Mucosa of descending colon (tissue), 3 donors: ENCODE results near the gene USF3. TPM values are rescaled to one million over a fixed set of nuclear protein-coding genes. Genes with fewer than 3 reads are reported as not detected.
A peak's percentile ranks its signal among the peaks of the same experiment; 100 is the strongest.

ENCODE experiments used
- ATAC-seq: fragments of 200-7000 bp; cut with Tn5 transposase; one replicate; pipeline ENCODE4 v1.9.1; 2020; ENCODE audit warnings: mild to moderate bottlenecking, moderate library complexity
- DNase-seq, 3 donors: peaks; one replicate each; pipeline ENCODE4 v3.0.0-alpha.2; 2020
- H3K36me3 ChIP-seq: fragments of 200-600 bp; one replicate; pipeline ENCODE4 v1.8.0; 2021; ENCODE audit warnings: low read depth, mild to moderate bottlenecking
- H3K4me1 ChIP-seq: fragments of 200-600 bp; one replicate; pipeline ENCODE4 v1.8.0; 2021; ENCODE audit warnings: low read depth, mild to moderate bottlenecking
- H3K4me3 ChIP-seq: fragments of 200-600 bp; one replicate; pipeline ENCODE4 v1.8.0; 2021; ENCODE audit warnings: mild to moderate bottlenecking
- H3K9me3 ChIP-seq: fragments of 200-600 bp; one replicate; pipeline ENCODE4 v1.8.0; 2021; ENCODE audit warnings: mild to moderate bottlenecking
- intact Hi-C, 2 donors: fragments of 100-400 bp; cut with DNase I in 1 of 2; cut with micrococcal nuclease in 1 of 2; formaldehyde crosslinking; loops; one replicate each; pipeline versions ENCODE4 v1.11.0 to v1.11.1; 2022; cut with DNase I, micrococcal nuclease
- total RNA-seq, 3 donors: library from RNA; stranded (reverse); fragmentation: NEBNext Ultra II Directional in 2 of 3; extraction: Animal tissue kit (Norgen Biotek cat#: 25700) in 2 of 3; gene quantifications; one replicate each; pipeline versions ENCODE4 v1.2.1 to v1.2.4, GENCODE V29; 2021 to 2023
- TF ChIP-seq, protein P1 (sequence below): fragments of 200-600 bp; IDR thresholded peaks from one replicate; pipeline ENCODE4 v1.8.0; 2022; ENCODE audit warnings: antibody characterized with exemption, mild to moderate bottlenecking
- donor health status: DM: no; HTN: no; CAD: no; lungs with moderate emphysema.
- donor health status: DM: no; HTN: no; CAD: no.
- donor health status: DM: no; HTN: yes; CAD: no.

The USF3 gene
- total RNA-seq, 3 donors from 2014 or later, result 24.5 to 31.4 (median 26.7) TPM

DNA sequence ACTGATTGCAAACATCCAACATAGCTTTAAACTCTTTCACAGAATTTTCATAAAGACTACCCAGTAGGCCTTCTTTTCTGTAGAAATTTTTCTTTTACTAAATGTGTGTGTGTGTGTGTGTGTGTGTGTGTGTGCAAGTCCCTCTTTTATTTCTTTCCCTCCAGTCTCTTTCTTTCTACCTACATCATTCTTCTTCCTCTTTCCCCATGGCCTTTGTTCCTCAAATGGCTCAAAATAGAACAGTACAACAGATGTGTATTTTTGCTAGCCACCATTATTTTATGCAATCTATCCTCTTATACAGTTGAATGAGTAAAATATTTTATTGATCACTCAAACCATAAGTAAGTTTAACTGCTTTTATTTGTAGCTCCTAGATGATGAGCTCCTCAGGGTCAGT, 76.4 kb downstream of the USF3 start:
- TF ChIP-seq, protein P1, sequence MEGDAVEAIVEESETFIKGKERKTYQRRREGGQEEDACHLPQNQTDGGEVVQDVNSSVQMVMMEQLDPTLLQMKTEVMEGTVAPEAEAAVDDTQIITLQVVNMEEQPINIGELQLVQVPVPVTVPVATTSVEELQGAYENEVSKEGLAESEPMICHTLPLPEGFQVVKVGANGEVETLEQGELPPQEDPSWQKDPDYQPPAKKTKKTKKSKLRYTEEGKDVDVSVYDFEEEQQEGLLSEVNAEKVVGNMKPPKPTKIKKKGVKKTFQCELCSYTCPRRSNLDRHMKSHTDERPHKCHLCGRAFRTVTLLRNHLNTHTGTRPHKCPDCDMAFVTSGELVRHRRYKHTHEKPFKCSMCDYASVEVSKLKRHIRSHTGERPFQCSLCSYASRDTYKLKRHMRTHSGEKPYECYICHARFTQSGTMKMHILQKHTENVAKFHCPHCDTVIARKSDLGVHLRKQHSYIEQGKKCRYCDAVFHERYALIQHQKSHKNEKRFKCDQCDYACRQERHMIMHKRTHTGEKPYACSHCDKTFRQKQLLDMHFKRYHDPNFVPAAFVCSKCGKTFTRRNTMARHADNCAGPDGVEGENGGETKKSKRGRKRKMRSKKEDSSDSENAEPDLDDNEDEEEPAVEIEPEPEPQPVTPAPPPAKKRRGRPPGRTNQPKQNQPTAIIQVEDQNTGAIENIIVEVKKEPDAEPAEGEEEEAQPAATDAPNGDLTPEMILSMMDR, result no peak
- H3K4me1 ChIP-seq, result no peaks in the 10 kb centered on the region
- no peaks in the 10 kb centered on the region for H3K9me3 ChIP-seq
- H3K4me3 ChIP-seq, result no peak overlapping the region
- H3K36me3 ChIP-seq, result no peaks in the 10 kb centered on the region
- DNase-seq (no peak), ATAC-seq (no peak)
- intact Hi-C loops, result no loop called here

DNA sequence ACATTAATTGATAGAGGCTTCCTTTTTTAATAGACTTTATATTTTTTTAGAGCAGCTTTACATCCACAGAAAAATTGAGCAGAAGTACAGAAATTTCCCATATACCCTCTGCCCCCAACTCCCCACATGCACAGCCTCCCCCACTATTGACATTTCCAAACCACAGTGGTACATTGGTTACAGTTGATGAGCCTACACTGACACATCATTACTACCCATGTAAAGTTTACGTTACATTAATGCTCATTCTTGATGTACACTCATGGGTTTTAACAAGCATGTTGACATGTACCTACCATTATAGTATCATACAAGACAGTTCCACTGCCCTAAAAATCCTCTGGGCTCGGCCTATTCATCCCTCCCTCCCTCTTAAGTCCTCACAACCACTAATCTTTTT, 78.7 kb downstream of the USF3 start:
- TF ChIP-seq, protein P1, result no peak
- DNase-seq (no peak), ATAC-seq (no peak)
- Histone ChIP-seq H3K4me1 (no peaks in the 10 kb centered on the region), H3K4me3 (no peak overlapping the region), H3K36me3 (no peaks in the 10 kb centered on the region), H3K9me3 (no peaks in the 10 kb centered on the region)
- intact Hi-C loops, result no loop called here

DNA sequence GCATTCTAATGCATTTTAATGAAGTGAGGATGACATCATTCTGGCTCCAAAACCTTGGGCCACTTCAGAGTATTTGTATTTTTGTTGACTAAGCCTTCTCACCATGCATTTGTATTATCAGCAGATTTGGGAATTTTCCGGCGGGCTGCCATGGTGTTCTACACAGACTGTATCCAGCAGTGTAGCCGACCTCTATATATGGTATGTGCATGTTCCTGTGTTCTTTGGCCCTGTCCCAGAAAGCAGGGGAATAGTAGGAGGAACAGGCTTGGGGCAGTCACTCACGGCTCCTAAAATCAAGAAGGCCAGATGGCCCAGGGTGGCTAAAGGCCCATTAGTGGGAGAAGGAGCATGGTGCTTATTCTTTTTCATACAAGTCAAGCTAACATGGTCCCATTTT, 80.5 kb downstream of the USF3 start:
- Histone ChIP-seq H3K36me3 (no peaks in the 10 kb centered on the region), H3K9me3 (no peaks in the 10 kb centered on the region), H3K4me1 (no peaks in the 10 kb centered on the region), H3K4me3 (no peak overlapping the region)
- ATAC-seq, result no peak
- DNase-seq, result no peak
- TF ChIP-seq, protein P1, result no peak
- intact Hi-C loops, result no loop called here

DNA sequence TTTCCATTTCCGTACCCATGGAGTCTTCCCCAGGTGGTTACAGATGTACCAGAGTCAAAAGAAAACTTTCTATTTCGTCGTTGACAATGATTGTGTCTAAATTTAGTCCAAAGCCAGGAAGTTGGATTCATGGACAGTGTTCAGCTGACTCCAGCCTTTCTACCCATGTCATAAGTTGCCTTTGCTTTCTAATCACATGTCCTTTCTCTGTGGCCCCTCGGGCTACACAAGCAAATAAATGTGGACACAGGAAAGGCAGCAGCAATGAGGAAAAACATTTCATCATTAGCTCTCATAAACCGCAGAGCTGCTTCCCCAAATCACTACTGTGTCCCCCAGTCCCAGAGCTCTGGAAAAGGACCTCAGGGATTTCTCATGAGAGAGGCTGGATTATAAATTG, 82.0 kb downstream of the USF3 start:
- Histone ChIP-seq H3K4me1 (no peaks in the 10 kb centered on the region), H3K36me3 (no peaks in the 10 kb centered on the region), H3K9me3 (no peaks in the 10 kb centered on the region), H3K4me3 (no peak overlapping the region)
- no peak for DNase-seq
- intact Hi-C loops, result no loop called here
- ATAC-seq, result peak; percentile 11
- TF ChIP-seq, protein P1, result no peak

DNA sequence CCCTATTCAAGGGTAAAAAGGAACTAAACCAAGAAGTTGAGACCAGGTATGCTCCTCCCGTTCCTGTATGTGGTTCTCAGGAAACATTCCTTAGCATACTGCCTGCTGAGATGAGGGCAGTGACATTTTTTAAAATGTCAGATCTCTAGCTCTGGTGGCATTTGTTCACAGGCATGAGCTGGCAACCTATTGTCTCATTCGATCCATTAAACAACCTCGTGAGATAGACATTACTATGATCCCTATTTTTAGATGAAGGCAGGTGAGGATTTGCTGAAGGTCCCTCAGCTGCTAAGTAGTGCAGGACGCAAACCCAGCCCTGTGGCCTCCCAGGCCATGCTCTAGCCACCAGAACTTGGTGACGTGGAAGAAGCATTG, 89.2 kb downstream of the USF3 start:
- intact Hi-C loops, result no loop called here
- no peak for ATAC-seq
- Histone ChIP-seq H3K9me3 (no peaks in the 10 kb centered on the region), H3K4me1 (no peaks in the 10 kb centered on the region), H3K36me3 (no peaks in the 10 kb centered on the region), H3K4me3 (no peak overlapping the region)
- TF ChIP-seq, protein P1, result no peak
- no peak for DNase-seq

DNA sequence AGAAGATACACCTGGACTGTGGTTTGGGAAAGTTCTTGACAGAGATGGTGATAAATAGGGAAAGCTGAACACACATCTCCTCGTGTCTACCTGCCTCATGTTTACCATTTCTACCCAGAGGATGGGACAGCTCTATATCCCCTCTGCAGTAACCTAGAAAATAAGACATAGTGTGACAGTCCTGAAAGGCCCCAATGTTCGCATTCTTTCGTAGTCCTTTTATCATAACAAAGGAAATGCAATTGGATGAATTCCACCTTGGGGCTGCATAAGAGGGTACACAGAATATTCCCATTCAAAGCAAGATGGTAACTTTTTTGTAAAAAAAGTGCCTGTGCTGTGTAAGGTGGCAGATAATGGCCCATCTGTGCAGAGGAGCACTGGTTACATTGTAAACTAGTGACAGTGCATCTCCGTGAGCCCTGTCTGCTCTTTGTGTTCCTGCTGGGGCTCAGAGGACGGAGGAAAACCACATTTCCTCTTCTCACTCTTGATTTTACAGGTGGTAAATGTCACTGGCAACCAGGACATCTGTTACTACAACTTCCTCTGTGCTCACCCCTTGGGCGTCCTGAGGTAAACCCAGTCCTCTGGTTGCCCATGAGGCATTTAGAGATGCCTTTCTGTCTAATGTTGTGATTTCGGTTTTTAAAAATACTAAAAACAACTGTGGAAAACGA, 89.8 kb downstream of the USF3 start:
- H3K4me1 ChIP-seq, result no peaks in the 10 kb centered on the region
- H3K9me3 ChIP-seq, result no peaks in the 10 kb centered on the region
- H3K36me3 ChIP-seq, result no peaks in the 10 kb centered on the region
- TF ChIP-seq, protein P1, result no peak
- peak; percentile 84 for ATAC-seq
- intact Hi-C loops, result no loop called here
- DNase-seq, result peak in 1 of 3 donors; percentile 21
- H3K4me3 ChIP-seq, result no peak overlapping the region
